AG04450 (cell line): ENCODE measurements around the gene FADS1. TPM values are rescaled to one million over a fixed set of nuclear protein-coding genes. Genes with fewer than 3 reads are reported as not detected.

Source experiments
- CTCF ChIA-PET: fragments of 300-600, 350-600 bp; formaldehyde crosslinking; extraction: SDS; loops from one replicate; lab custom pipeline; 2022; ENCODE audit warnings: antibody characterized with exemption, inconsistent platforms; lab: Charles Lee
- POLR2A ChIA-PET: fragments of 350-600 bp; formaldehyde crosslinking; extraction: SDS; loops from one replicate; lab custom pipeline; 2021; ENCODE audit warnings: antibody characterized with exemption, inconsistent platforms; lab: Yijun Ruan, JAX
- DNase-seq: peaks from one replicate; pipeline ENCODE4 v3.0.0-alpha.2; 2011; ENCODE audit warnings: low read depth, low spot score
- H3K27ac ChIP-seq: one replicate; pipeline ENCODE4 v1.5.1; 2012; ENCODE audit warnings: low read depth, low read length, control low read depth
- H3K27me3 ChIP-seq: one replicate; pipeline ENCODE4 v1.6.0; 2012; ENCODE audit warnings: low read length; ENCODE audit not compliant: control insufficient read depth, insufficient read depth
- H3K4me3 ChIP-seq: 2 replicates; pipeline ENCODE4 v1.5.1; 2011; ENCODE audit warnings: mild to moderate bottlenecking, low read depth, low read length, control low read depth
- H3K9me3 ChIP-seq: 2 replicates; pipeline ENCODE4 v1.5.1; 2012; ENCODE audit warnings: low read length; ENCODE audit not compliant: control insufficient read depth, insufficient read depth
- polyA plus RNA-seq: library from polyadenylated mRNA; depleted of rRNA; stranded (reverse); fragments of >200 nt; gene quantifications from 2 replicates; pipeline ENCODE4 v1.2.3, GENCODE V29; 2011
- TF ChIP-seq, protein P1 (sequence below): IDR thresholded peaks from 2 replicates; pipeline ENCODE4 v1.5.1; 2011; ENCODE audit warnings: low read depth, low read length, control low read depth, inconsistent platforms

The FADS1 gene
- polyA plus RNA-seq, 1 experiment, result 50.4 TPM

DNA sequence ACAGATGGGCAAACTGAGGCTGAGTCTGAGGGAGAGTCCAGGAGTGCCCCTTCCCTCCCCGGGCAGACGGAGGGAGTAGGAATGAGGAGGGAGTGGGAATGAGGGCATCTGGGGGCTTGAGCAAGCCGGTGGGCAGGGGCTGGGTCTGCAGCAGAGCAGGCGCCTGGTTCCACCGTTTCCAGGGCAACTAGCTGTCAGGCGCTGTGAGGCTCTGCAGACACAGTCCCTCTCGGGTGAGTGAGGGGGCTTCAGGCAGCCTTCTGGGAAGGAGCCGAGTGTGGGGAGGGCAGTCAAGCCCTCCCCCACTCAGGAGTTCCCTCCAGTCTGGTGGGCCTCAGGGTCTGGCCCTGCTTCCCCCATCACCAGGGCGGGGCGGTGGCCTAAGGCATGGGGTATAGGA, 43.4 kb downstream of the FADS1 start:
- Histone ChIP-seq H3K9me3 (no peaks in the 10 kb centered on the region), H3K27me3 (no peaks in the 10 kb centered on the region), H3K4me3 (no peak overlapping the region), H3K27ac (no peak overlapping the region)
- TF ChIP-seq, protein P1, sequence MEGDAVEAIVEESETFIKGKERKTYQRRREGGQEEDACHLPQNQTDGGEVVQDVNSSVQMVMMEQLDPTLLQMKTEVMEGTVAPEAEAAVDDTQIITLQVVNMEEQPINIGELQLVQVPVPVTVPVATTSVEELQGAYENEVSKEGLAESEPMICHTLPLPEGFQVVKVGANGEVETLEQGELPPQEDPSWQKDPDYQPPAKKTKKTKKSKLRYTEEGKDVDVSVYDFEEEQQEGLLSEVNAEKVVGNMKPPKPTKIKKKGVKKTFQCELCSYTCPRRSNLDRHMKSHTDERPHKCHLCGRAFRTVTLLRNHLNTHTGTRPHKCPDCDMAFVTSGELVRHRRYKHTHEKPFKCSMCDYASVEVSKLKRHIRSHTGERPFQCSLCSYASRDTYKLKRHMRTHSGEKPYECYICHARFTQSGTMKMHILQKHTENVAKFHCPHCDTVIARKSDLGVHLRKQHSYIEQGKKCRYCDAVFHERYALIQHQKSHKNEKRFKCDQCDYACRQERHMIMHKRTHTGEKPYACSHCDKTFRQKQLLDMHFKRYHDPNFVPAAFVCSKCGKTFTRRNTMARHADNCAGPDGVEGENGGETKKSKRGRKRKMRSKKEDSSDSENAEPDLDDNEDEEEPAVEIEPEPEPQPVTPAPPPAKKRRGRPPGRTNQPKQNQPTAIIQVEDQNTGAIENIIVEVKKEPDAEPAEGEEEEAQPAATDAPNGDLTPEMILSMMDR, result no peak
- CTCF ChIA-PET, result no interaction called here
- POLR2A ChIA-PET, result no interaction called here
- no peak for DNase-seq

- Histone ChIP-seq H3K27me3 (no peaks in the 10 kb centered on the region), H3K27ac (no peak overlapping the region), H3K9me3 (no peaks in the 10 kb centered on the region), H3K4me3 (no peak overlapping the region)
- ChIA-PET POLR2A (no interaction called here), CTCF (interaction anchor here (0.7 kb wide), 1 partner anchor 39 kb away, joined by 3 read pairs; no protein-coding TSS in a partner anchor)
- TF ChIP-seq, protein P1, result no peak
- DNase-seq, result no peak
Observed at GRCh38 chr11:61771985-61772455, 44.8 kb downstream of the FADS1 start.

GRCh38 chr11:61771195-61771894, 45.5 kb downstream of the FADS1 start:
- POLR2A ChIA-PET, result no interaction called here
- H3K27ac ChIP-seq, result no peak overlapping the region

GRCh38 chr11:61769946-61770683, 46.7 kb downstream of the FADS1 start:
- no peak for DNase-seq
- TF ChIP-seq, protein P1, result no peak
- H3K27ac ChIP-seq, result no peak overlapping the region
- H3K27me3 ChIP-seq, result no peaks in the 10 kb centered on the region
- H3K9me3 ChIP-seq, result no peaks in the 10 kb centered on the region
- no peak overlapping the region for H3K4me3 ChIP-seq
- ChIA-PET CTCF (interaction anchor here (0.6 kb wide), 1 partner anchor 17 kb away, joined by 3 read pairs; the partner anchor contains the start of gene MYRF), POLR2A (no interaction called here)

More at GRCh38 chr11:61771195-61771894, 45.5 kb downstream of the FADS1 start:
- Histone ChIP-seq H3K4me3 (no peak overlapping the region), H3K9me3 (no peaks in the 10 kb centered on the region), H3K27me3 (no peaks in the 10 kb centered on the region)
- CTCF ChIA-PET, result no interaction called here
- no peak for DNase-seq
- TF ChIP-seq, protein P1, result no peak
